ENCODE data around the gene SMIM45.

Gene SMIM45

GRCh38 chr22:41995211-41995610 is 43.3 kb downstream of the SMIM45 start:
- Histone ChIP-seq H4K5ac (ENCODE audit: insufficient read length, low read depth, low read length) (no peak overlapping the region), H3K18ac (ENCODE audit: insufficient read length, low read depth, low read length) (no peak overlapping the region), H2BK5ac (ENCODE audit: insufficient read length, low read length) (no peak overlapping the region), H3K27me3 (ENCODE audit: insufficient read depth, low read length) (no peaks in the 10 kb centered on the region), H3K9me3 (ENCODE audit: control insufficient read depth, low read depth, low read length) (no peaks in the 10 kb centered on the region), H3K4ac (ENCODE audit: low read depth, low read length) (no peak overlapping the region), H2AFZ (ENCODE audit: low read length) (no peak overlapping the region), H2BK20ac (ENCODE audit: low read depth, low read length, poor library complexity, severe bottlenecking) (no peak overlapping the region), H4K91ac (ENCODE audit: insufficient read length, low read depth, low read length) (no peak overlapping the region), H2BK15ac (ENCODE audit: low read depth, low read length) (no peak overlapping the region; the same call in 1 of the 2 replicates), H4K20me1 (ENCODE audit: control insufficient read depth, insufficient read depth, insufficient read length) (no peaks in the 10 kb centered on the region), H2BK12ac (ENCODE audit: insufficient read length, low read depth, low read length) (no peak overlapping the region), H3T11ph (ENCODE audit: low read length) (no peak overlapping the region), H3K14ac (ENCODE audit: insufficient read depth, low read length) (no peak overlapping the region), H3K9ac (ENCODE audit: extremely low read depth, insufficient read length, low read length) (no peak overlapping the region), H2BK120ac (ENCODE audit: low read depth, low read length, poor library complexity, severe bottlenecking) (no peak overlapping the region), H3K23me2 (ENCODE audit: insufficient read length, low read depth, low read length, poor library complexity, severe bottlenecking) (no peaks in the 10 kb centered on the region), H3K79me1 (ENCODE audit: insufficient read depth, low read depth, low read length, poor library complexity, severe bottlenecking) (no peaks in the 10 kb centered on the region), H2AK5ac (ENCODE audit: insufficient read length, low read length) (no peak overlapping the region), H3K56ac (ENCODE audit: insufficient read length, low read depth, low read length) (no peak overlapping the region), H3K27ac (ENCODE audit: insufficient read length, low read depth, low read length) (no peak overlapping the region), H3K23ac (ENCODE audit: insufficient read length, low read depth, low read length) (no peak overlapping the region), H3K4me1 (ENCODE audit: insufficient read depth, low read length) (no peaks in the 10 kb centered on the region), H3K79me2 (ENCODE audit: insufficient read depth, low read length) (no peaks in the 10 kb centered on the region), H3K4me2 (ENCODE audit: insufficient read depth, insufficient read length, low read length) (no peak overlapping the region), H4K8ac (replicated peaks; ENCODE audit: insufficient read length, low read depth, low read length) (no peak overlapping the region)
- peaks cover 9 to 40% (median 40%) of the 10 kb centered on the region in 3 experiments for H3K36me3 Mint-ChIP-seq (ENCODE audit: insufficient read depth in 1 of 3, low read depth in 3 of 3)
- peaks cover 5% of the 10 kb centered on the region for H3K27me3 Mint-ChIP-seq (ENCODE audit: low read depth)
- no peak overlapping the region; a peak in 1 of 5 replicates for H3K4me3 Mint-ChIP-seq
- WGBS (ENCODE audit: extremely low coverage, insufficient read length, low lambda C conversion rate) = no CpG with 5 or more reads among the region's 3 CpGs
- DNase-seq = no peak
- peaks cover 6% of the 10 kb centered on the region in 2 experiments; a peak in 3 of 4 replicates for H3K4me1 Mint-ChIP-seq
- TF ChIP-seq CTCF (conservative IDR thresholded peaks at IDR 0.05) = no peak
- no peaks in the 10 kb centered on the region; a peak in 1 of 5 replicates for H3K9me3 Mint-ChIP-seq
- H3K27ac Mint-ChIP-seq = no peak overlapping the region
